Activated CD4-positive, alpha-beta T cell treated with anti-CD3 and anti-CD28 coated beads, Interleukin-2, amount 50 U/mL, for 24 hours (primary cell): Measurements from ENCODE around the gene HTD2.

ENCODE experiments used
- DNase-seq, 2 donors: peaks; one replicate each; pipeline ENCODE4 v3.0.0-alpha.2; 2020; ENCODE audit warnings: low read depth in 1 of 2, low spot score in 1 of 2

Gene HTD2

GRCh38 chr3:58291671-58292338 is 14.5 kb upstream of the HTD2 start:
- no peak for DNase-seq

DNA sequence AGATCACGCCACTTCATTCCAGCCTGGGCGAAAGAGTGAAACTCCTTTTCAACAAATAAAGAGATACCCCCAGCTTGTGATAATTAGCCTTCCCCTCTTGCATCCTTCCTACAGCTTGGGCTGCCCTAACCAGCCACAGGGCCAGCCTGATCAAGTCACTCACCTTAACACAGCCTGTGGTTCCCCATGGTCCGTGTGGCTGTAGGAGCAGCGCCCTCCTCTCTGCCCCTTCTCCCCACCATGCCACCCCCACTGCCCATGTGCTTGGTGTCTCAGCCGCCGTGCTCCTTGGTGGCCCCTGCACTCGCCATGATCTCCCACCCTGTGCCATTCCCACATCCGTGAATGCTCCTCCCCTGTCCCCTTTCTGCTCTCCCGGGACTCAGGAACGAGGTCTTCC is 13.5 kb upstream of the HTD2 start:
- no peak for DNase-seq

DNA sequence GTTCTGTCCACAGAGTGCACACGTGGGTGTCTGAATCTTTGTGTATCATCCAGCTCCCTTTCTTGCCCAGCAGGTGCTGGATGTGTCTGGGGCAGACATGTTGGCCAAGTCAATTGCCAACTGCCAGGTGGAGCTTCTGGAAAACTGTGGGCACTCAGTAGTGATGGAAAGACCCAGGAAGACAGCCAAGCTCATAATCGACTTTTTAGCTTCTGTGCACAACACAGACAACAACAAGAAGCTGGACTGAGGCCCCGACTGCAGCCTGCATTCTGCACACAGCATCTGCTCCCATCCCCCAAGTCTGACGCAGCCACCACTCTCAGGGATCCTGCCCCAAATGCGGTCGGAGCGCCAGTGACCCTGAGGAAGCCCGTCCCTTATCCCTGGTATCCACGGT is 12.8 kb upstream of the HTD2 start:
- DNase-seq = no peak

DNA sequence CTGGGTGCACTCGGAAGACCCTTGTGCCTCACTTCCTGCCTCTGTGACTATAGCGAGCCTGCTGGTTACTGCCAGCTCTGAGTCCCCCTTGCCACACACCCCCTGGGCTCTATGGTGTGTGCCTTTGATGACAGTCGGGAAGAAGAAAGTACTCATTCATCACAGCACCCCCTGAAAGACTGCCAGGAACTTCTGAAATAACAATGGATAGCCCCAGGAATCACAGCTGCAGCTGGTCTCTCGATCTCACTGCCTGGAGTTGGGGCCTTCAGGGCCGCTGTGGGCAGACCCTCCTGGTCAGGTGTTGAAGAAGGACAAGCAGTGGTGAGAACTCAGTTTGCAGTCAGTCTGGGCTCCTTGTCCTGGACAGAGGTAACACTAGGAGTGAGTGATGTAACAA is 10.1 kb upstream of the HTD2 start:
- no peak for DNase-seq

GRCh38 chr3:58296843-58297242 is 9.5 kb upstream of the HTD2 start:
- no peak for DNase-seq

GRCh38 chr3:58298190-58298589 is 8.1 kb upstream of the HTD2 start:
- DNase-seq = no peak

GRCh38 chr3:58299075-58299474 is 7.2 kb upstream of the HTD2 start:
- no peak for DNase-seq

- no peak for DNase-seq
Measured at GRCh38 chr3:58299839-58300516, 6.3 kb upstream of the HTD2 start.

GRCh38 chr3:58307639-58308215 is 1.4 kb downstream of the HTD2 start:
- DNase-seq = no peak

- DNase-seq = no peak
Measured at GRCh38 chr3:58308728-58309127, 2.4 kb downstream of the HTD2 start.

- no peak for DNase-seq
Measured at GRCh38 chr3:58317811-58318210, 11.5 kb downstream of the HTD2 start.

DNA sequence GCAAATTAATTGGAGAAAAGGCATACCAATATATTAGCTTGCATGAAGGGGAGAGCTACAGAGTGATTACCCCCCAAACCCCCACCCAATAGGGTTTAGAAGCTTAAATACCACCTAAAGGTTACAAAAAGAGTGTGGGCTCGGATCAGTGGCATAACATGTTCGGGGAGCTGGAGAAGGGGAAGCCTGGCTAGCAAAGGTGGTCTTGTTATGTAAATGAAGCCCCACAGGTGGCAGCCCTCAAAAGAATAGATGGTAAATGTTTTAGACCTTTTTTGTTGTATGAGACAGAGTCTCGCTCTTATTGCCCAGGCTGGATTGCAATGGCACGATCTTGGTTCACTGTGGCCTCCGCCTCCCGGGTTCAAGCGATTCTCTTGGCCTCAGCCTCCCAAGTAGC is 15.5 kb downstream of the HTD2 start:
- DNase-seq = no peak

DNA sequence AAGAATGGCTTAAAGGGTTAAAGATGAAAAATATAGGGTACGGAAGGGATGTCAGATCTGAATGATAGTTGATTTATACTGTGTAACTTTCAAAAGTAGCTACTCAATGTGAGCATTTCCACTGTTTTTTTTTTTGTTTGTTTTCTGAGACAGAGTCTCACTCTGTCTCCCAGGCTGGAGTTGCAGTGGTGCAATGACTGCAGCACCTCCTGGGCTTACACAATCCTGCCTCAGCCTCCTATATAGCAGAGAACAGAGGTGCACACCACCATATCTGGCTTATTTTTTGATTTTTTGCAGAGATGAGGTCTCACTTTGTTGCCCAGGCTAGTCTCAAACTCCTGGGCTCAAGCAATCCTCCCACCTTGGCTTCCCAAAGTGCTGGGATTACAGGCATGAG is 16.5 kb downstream of the HTD2 start:
- DNase-seq = no peak

GRCh38 chr3:58323529-58324390 is 17.4 kb downstream of the HTD2 start:
- DNase-seq = no peak

DNA sequence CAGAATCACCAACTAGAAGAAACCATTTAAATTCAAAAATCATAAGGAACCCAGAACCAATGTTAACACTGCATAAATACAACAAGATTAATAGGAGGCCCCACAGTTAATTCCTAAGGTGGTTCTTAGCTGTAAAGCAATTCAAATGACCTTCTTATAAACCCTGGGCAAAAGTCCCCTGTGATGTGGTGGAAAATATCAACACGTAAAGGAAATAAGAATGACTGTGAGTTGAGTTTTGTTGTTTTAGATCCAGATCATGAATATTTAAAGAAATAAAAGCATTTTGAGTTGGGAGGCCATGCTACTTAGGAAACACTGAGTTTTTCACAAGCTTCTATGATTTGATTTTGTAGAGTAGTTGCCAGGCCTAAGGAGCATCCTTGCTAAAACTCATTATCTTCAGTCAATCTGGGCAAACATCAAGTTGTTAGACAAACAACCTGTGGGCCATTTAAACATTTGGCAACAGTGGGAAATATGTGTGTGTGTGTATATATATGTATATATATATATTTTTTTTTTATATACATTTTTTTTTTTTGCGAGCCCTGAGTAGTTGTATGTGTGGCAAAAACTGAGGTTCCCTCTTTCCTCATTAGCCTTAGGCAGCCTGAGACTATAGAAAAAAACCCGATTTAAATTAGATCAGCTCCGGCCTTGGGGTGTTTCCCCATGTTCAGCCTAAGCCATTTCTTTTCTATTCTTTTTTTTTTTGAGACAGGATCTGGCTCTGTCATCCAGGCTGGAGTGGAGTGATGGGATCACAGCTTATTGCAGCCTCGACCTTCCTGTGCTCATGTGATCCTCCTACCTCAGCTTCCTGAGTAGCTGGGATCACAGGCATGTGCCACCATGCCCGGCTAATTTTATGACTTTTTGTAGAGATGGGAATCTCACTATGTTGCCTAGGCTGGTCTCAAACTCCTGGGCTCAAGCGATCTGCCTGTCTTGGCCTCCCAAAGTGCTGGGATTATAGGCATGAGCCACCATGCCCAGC is 18.4 kb downstream of the HTD2 start:
- no peak for DNase-seq

GRCh38 chr3:58325525-58325992 is 19.2 kb downstream of the HTD2 start:
- no peak for DNase-seq

DNA sequence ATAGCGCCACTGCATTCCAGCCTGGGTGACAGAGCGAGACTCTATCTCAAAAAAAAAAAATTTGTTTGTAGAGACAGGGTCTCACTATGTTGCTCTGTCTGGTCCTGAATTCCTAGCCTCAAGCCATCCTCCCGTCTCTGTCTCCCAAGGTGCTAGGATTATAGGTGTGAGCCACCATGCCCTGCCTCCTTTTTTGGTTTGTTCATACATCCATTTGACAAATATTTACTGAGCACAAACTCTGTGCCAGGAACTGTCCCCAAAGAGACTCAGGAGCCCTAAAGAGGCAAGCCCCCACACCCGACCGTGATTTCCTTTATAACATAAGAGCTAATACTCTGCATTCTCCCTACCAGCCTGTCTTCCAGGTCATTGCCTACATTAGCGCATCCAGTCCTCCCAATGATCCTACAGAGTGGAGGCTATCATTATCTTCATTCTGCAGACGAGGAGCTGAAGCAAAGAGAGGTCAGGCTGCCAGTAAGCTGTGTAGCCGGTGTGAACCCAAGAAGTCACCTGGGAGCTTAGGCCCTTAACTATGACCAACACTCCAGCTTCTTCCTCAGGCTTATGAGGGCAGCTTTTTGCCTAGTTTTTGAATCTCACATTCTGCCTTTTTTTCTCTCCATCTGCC is 20.1 kb downstream of the HTD2 start:
- DNase-seq = no peak

DNA sequence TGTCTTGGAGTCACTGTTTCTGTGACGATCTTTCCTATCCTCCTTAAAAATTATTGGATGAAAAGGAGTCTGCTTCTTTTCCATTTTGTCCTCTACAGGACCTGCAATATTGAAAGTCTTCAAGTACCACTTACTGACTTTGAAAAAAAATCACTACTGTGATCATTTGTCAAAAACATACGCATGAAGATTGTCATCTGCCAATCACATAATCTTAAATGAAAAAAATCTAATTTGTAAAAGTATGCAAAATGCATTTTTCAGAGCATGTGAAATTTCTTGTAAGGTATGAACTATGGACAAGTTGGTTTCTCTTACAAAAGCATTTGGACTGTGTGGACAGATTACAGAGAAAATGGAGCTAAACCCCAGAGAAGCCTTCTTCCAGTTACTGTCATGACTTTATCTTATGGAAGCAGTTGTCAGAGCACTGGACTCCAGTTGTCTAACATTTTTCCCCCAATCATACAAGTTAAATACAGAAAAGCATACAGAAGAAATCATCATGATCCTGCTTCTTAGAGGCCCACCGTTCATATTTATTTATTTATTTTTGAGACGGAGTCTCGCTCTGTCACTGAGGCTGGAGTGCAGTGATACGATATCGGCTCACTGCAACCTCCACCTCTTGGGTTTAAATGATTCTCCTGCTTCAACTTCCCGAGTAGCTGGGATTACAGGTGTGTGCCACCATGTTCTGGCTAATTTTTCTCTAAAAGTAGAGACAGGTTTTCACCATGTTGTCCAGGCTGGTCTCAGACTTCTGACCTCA is 23.0 kb downstream of the HTD2 start:
- no peak for DNase-seq

- DNase-seq = no peak
Measured at GRCh38 chr3:58329922-58330413, 23.6 kb downstream of the HTD2 start.
